Stimulated activated CD4-positive, alpha-beta T cell treated with anti-CD3 and anti-CD28 coated beads, Interleukin-1b, Interleukin-23, amount 100 ng/mL, for 1 hour (primary cell): ENCODE results near the gene SCCPDH.

Experiments used
- DNase-seq, 2 donors: peaks; one replicate each; pipeline ENCODE4 v3.0.0-alpha.2; 2020; ENCODE audit warnings: low read depth in 2 of 2

SCCPDH gene

GRCh38 chr1:246753670-246754535 is 29.7 kb downstream of the SCCPDH start:
- DNase-seq: peak in 1 of 2 donors; percentile 30

GRCh38 chr1:246755419-246755818 is 31.2 kb downstream of the SCCPDH start:
- DNase-seq: no peak

GRCh38 chr1:246760422-246761347 is 36.5 kb downstream of the SCCPDH start:
- DNase-seq: no peak

- DNase-seq: no peak
These were observed 37.2 kb downstream of the SCCPDH start for GRCh38 chr1:246761396-246761795.

GRCh38 chr1:246765521-246765920 is 41.3 kb downstream of the SCCPDH start:
- no peak for DNase-seq

GRCh38 chr1:246768403-246769020 is 44.3 kb downstream of the SCCPDH start:
- no peak for DNase-seq

GRCh38 chr1:246769306-246769705 is 45.1 kb downstream of the SCCPDH start:
- DNase-seq: no peak

GRCh38 chr1:246771366-246771765 is 47.2 kb downstream of the SCCPDH start:
- DNase-seq: no peak

GRCh38 chr1:246772686-246773085 is 48.5 kb downstream of the SCCPDH start:
- DNase-seq: no peak

GRCh38 chr1:246773213-246773641 is 49.0 kb downstream of the SCCPDH start:
- DNase-seq: no peak

GRCh38 chr1:246775531-246776385 is 51.5 kb downstream of the SCCPDH start:
- no peak for DNase-seq

- no peak for DNase-seq
These were observed 52.7 kb downstream of the SCCPDH start for GRCh38 chr1:246776923-246777322.

GRCh38 chr1:246778663-246779062 is 54.5 kb downstream of the SCCPDH start:
- DNase-seq: no peak

GRCh38 chr1:246779561-246780175 is 55.5 kb downstream of the SCCPDH start:
- DNase-seq: no peak

- DNase-seq: no peak
These were observed 56.1 kb downstream of the SCCPDH start for GRCh38 chr1:246780264-246780663.

GRCh38 chr1:246781212-246781611 is 57.0 kb downstream of the SCCPDH start:
- DNase-seq: no peak

- no peak for DNase-seq
These were observed 58.1 kb downstream of the SCCPDH start for GRCh38 chr1:246782120-246782900.

GRCh38 chr1:246784621-246785493 is 60.6 kb downstream of the SCCPDH start:
- DNase-seq: no peak
